HEK293 (cell line): ENCODE data around the gene IFNAR1.

Experiments
- CTCF ChIP-seq: fragments of 450-650 bp; formaldehyde crosslinking; IDR thresholded peaks from 2 replicates; pipeline ENCODE4 v1.5.1; 2016; ENCODE audit warnings: missing biosample characterization, missing genetic modification characterization
- ZNF24 ChIP-seq: fragments of 450-650 bp; formaldehyde crosslinking; IDR thresholded peaks from 2 replicates; pipeline ENCODE4 v1.5.1; 2016; ENCODE audit warnings: missing biosample characterization, missing genetic modification characterization

- TF ChIP-seq CTCF (tag by site-specific recombination) (no peak), ZNF24 (tag by site-specific recombination) (no peak)
These were observed 45.5 kb downstream of the IFNAR1 start for GRCh38 chr21:33370305-33370704.
